Nephron progenitor cell (in vitro differentiated cells): ENCODE data around the gene GRM7.

ENCODE experiments used
- DNase-seq: peaks from one replicate; pipeline ENCODE4 v3.0.0; 2021
- H3K27ac Mint-ChIP-seq: 2 replicates; pipeline ENCODE4 v1.8.0; 2021; ENCODE audit warnings: mild to moderate bottlenecking, moderate library complexity, mixed read lengths
- H3K27me3 Mint-ChIP-seq: 2 replicates; pipeline ENCODE4 v1.8.0; 2021; ENCODE audit warnings: mild to moderate bottlenecking, low read depth, mixed read lengths; ENCODE audit not compliant: poor library complexity
- H3K36me3 Mint-ChIP-seq: 2 replicates; pipeline ENCODE4 v1.8.0; 2021; ENCODE audit warnings: low read depth, mixed read lengths
- H3K4me1 Mint-ChIP-seq: 2 replicates; pipeline ENCODE4 v1.8.0; 2021; ENCODE audit warnings: mixed read lengths
- H3K4me3 Mint-ChIP-seq: 2 replicates; pipeline ENCODE4 v1.8.0; 2021; ENCODE audit warnings: mild to moderate bottlenecking, moderate library complexity, mixed read lengths
- H3K9me3 Mint-ChIP-seq: 2 replicates; pipeline ENCODE4 v1.8.0; 2021; ENCODE audit warnings: mild to moderate bottlenecking, moderate library complexity, mixed read lengths
- CTCF ChIP-seq: fragments of 200-600 bp; sonication (generic); IDR thresholded peaks from 2 replicates; pipeline ENCODE4 v1.5.0; 2021; ENCODE audit warnings: antibody characterized with exemption

The GRM7 gene

GRCh38 chr3:7388026-7388425 is 527.1 kb downstream of the GRM7 start:
- H3K27me3 Mint-ChIP-seq: no peaks in the 10 kb centered on the region
- no peak overlapping the region for H3K27ac Mint-ChIP-seq
- TF ChIP-seq CTCF: no peak
- no peaks in the 10 kb centered on the region for H3K9me3 Mint-ChIP-seq
- no peaks in the 10 kb centered on the region for H3K4me1 Mint-ChIP-seq
- no peak overlapping the region for H3K4me3 Mint-ChIP-seq
- DNase-seq: no peak
- H3K36me3 Mint-ChIP-seq: no peaks in the 10 kb centered on the region

GRCh38 chr3:7392206-7392605 is 531.3 kb downstream of the GRM7 start:
- Mint-ChIP-seq H3K27ac (no peak overlapping the region), H3K9me3 (no peaks in the 10 kb centered on the region), H3K36me3 (no peaks in the 10 kb centered on the region), H3K4me1 (no peaks in the 10 kb centered on the region), H3K27me3 (peaks cover 2% of the 10 kb centered on the region), H3K4me3 (no peak overlapping the region)
- DNase-seq: no peak
- no peak for TF ChIP-seq CTCF

- H3K27ac Mint-ChIP-seq: no peak overlapping the region
- DNase-seq: no peak
- H3K27me3 Mint-ChIP-seq: peaks cover 2% of the 10 kb centered on the region
- TF ChIP-seq CTCF: no peak
- H3K4me3 Mint-ChIP-seq: no peak overlapping the region
- no peaks in the 10 kb centered on the region for H3K9me3 Mint-ChIP-seq
- H3K4me1 Mint-ChIP-seq: no peaks in the 10 kb centered on the region
- H3K36me3 Mint-ChIP-seq: no peaks in the 10 kb centered on the region
These were observed 533.2 kb downstream of the GRM7 start for GRCh38 chr3:7393944-7394605.

- Mint-ChIP-seq H3K36me3 (no peaks in the 10 kb centered on the region), H3K27ac (no peak overlapping the region), H3K4me3 (no peak overlapping the region), H3K9me3 (no peaks in the 10 kb centered on the region), H3K4me1 (no peaks in the 10 kb centered on the region), H3K27me3 (peaks cover 2% of the 10 kb centered on the region)
- DNase-seq: no peak
- TF ChIP-seq CTCF: no peak
These were observed 535.6 kb downstream of the GRM7 start for GRCh38 chr3:7396534-7396933.

- Mint-ChIP-seq H3K4me1 (peaks cover 3% of the 10 kb centered on the region), H3K4me3 (no peak overlapping the region), H3K9me3 (no peaks in the 10 kb centered on the region)
These were observed 536.2 kb downstream of the GRM7 start for GRCh38 chr3:7397097-7397496.

More at GRCh38 chr3:7397097-7397496, 536.2 kb downstream of the GRM7 start:
- TF ChIP-seq CTCF: no peak
- Mint-ChIP-seq H3K27ac (no peak overlapping the region), H3K27me3 (peaks cover 2% of the 10 kb centered on the region), H3K36me3 (no peaks in the 10 kb centered on the region)
- DNase-seq: no peak
